ENCODE results near the gene TRABD2B.

The TRABD2B gene

DNA sequence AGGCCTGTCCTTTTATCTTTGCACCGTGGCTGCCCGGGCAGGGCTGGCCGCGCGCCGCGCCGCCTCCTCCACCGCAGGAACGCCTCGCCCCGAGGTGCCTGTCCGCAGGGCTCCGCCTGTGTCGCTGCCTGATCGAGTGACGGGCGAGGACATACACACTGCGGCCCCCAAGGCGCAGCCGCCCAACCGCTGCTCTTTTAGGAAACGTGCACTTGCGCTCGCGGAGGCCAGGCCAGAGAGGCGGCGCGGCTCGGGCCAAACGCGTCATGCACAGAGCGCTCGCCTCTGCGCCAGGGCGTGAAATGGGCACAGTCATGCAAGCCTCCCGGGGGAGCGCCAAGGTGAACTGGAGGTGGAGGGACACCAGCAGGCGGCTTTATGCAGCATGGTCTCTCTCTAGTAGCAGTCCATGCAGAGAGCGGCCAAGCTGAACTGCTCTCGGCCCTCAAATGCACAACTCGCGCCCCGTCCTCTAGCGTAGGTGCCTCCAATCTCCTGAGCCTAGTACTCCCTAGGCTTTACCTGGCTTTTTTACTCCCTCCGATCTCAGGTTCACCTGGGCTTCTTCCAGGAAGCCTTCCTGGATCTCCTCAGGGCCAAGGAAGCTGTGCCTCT, 12.9 kb downstream of the TRABD2B start:
- TF ChIP-seq YY1 (IDR thresholded peaks at IDR 0.05; ENCODE audit: low read depth) (no peak), TCF12 (IDR thresholded peaks at IDR 0.05; ENCODE audit: low read depth) (no peak), RAD21 (IDR thresholded peaks at IDR 0.05; ENCODE audit: low read depth) (no peak), ZBTB7A (IDR thresholded peaks at IDR 0.05; ENCODE audit: low read depth) (no peak), TAF1 (IDR thresholded peaks at IDR 0.05; ENCODE audit: low read depth) (no peak)

DNA sequence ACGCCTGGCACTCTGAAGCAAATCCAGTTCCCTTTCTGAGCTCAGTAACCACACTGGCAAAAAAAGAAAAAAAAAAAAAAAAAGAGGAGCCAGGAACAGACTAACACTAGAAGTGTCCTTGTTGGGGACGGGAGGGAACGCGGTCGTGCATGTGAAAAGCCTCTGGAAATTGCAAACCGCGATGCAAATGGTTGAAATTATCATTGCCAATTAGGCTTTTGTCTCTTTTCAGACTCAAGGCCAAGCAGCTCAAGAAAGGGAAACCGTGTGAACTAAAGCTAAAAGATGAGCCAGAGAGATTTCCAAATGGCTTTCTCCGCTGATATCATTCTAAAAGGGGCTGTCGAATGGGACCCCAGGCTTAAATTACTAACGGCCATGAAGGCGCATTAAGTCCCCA, 13.5 kb downstream of the TRABD2B start:
- no peak for TF ChIP-seq CEBPB (IDR thresholded peaks at IDR 0.05)
- TF ChIP-seq ZBTB7A (IDR thresholded peaks at IDR 0.05; ENCODE audit: low read depth), result no peak
- no peak for TF ChIP-seq EGR1 (IDR thresholded peaks at IDR 0.05)
- no peak for TF ChIP-seq TCF12 (IDR thresholded peaks at IDR 0.05; ENCODE audit: low read depth)
- TF ChIP-seq NFIC (IDR thresholded peaks at IDR 0.05), result no peak
- TF ChIP-seq, protein P1, sequence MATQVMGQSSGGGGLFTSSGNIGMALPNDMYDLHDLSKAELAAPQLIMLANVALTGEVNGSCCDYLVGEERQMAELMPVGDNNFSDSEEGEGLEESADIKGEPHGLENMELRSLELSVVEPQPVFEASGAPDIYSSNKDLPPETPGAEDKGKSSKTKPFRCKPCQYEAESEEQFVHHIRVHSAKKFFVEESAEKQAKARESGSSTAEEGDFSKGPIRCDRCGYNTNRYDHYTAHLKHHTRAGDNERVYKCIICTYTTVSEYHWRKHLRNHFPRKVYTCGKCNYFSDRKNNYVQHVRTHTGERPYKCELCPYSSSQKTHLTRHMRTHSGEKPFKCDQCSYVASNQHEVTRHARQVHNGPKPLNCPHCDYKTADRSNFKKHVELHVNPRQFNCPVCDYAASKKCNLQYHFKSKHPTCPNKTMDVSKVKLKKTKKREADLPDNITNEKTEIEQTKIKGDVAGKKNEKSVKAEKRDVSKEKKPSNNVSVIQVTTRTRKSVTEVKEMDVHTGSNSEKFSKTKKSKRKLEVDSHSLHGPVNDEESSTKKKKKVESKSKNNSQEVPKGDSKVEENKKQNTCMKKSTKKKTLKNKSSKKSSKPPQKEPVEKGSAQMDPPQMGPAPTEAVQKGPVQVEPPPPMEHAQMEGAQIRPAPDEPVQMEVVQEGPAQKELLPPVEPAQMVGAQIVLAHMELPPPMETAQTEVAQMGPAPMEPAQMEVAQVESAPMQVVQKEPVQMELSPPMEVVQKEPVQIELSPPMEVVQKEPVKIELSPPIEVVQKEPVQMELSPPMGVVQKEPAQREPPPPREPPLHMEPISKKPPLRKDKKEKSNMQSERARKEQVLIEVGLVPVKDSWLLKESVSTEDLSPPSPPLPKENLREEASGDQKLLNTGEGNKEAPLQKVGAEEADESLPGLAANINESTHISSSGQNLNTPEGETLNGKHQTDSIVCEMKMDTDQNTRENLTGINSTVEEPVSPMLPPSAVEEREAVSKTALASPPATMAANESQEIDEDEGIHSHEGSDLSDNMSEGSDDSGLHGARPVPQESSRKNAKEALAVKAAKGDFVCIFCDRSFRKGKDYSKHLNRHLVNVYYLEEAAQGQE (IDR thresholded peaks at IDR 0.05; ENCODE audit: low read depth), result no peak
- TF ChIP-seq, protein P2, sequence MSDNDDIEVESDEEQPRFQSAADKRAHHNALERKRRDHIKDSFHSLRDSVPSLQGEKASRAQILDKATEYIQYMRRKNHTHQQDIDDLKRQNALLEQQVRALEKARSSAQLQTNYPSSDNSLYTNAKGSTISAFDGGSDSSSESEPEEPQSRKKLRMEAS (IDR thresholded peaks at IDR 0.05), result no peak
- TF ChIP-seq TAF1 (IDR thresholded peaks at IDR 0.05; ENCODE audit: low read depth), result no peak
- TF ChIP-seq YY1 (IDR thresholded peaks at IDR 0.05; ENCODE audit: low read depth), result no peak
- TF ChIP-seq EP300 (IDR thresholded peaks at IDR 0.05; ENCODE audit: borderline replicate concordance), result no peak
- no peak for TF ChIP-seq TEAD4 (IDR thresholded peaks at IDR 0.05)
- no peak for TF ChIP-seq CREB1 (IDR thresholded peaks at IDR 0.05; ENCODE audit: low read depth)
- TF ChIP-seq, protein P3, sequence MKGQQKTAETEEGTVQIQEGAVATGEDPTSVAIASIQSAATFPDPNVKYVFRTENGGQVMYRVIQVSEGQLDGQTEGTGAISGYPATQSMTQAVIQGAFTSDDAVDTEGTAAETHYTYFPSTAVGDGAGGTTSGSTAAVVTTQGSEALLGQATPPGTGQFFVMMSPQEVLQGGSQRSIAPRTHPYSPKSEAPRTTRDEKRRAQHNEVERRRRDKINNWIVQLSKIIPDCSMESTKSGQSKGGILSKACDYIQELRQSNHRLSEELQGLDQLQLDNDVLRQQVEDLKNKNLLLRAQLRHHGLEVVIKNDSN (IDR thresholded peaks at IDR 0.05), result no peak
- no peak for TF ChIP-seq FOXM1 (IDR thresholded peaks at IDR 0.05; ENCODE audit: borderline replicate concordance, low read depth)
- TF ChIP-seq RAD21 (IDR thresholded peaks at IDR 0.05; ENCODE audit: low read depth), result no peak

DNA sequence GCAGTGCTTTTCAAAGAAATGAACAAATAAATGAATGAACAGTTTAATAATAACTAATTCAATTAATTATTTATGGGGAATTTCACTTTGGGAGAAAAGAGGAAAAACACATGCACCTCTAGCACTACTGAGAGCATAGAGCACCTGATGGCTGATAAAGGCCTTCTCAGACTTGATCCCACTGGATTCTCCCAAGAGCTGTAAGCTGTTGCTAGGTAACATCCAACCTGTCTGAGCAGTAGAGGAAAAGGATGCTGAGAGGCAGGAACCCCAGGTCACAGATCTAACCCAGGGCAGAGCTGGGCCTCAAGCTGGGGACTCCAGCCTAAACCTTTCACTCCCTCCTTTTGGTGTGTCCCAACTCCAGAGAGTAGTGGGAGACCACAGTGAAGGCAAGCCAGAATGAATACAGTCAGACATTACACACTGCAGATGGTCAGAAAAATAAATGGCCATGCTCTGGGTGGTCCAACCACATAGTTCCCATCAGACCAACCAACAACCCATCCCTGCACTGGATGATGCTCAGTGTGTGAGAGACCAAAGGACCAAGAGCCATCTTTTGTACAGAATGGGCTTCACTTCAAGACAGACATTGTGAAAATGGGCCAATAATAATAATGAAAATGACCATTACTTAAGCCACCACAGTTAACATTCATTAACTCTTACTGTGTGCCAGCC, 15.4 kb downstream of the TRABD2B start:
- TF ChIP-seq, protein P2 (IDR thresholded peaks at IDR 0.05), result no peak
- TF ChIP-seq ZBTB7A (IDR thresholded peaks at IDR 0.05; ENCODE audit: low read depth) (no peak), CEBPB (IDR thresholded peaks at IDR 0.05) (no peak), YY1 (IDR thresholded peaks at IDR 0.05; ENCODE audit: low read depth) (no peak), FOXM1 (IDR thresholded peaks at IDR 0.05; ENCODE audit: borderline replicate concordance, low read depth) (no peak), TAF1 (IDR thresholded peaks at IDR 0.05; ENCODE audit: low read depth) (no peak), CREB1 (IDR thresholded peaks at IDR 0.05; ENCODE audit: low read depth) (no peak), EGR1 (IDR thresholded peaks at IDR 0.05) (no peak), TCF12 (IDR thresholded peaks at IDR 0.05; ENCODE audit: low read depth) (no peak), NFIC (IDR thresholded peaks at IDR 0.05) (no peak), TEAD4 (IDR thresholded peaks at IDR 0.05) (no peak), EP300 (IDR thresholded peaks at IDR 0.05; ENCODE audit: borderline replicate concordance) (no peak), RAD21 (IDR thresholded peaks at IDR 0.05; ENCODE audit: low read depth) (no peak)
- TF ChIP-seq, protein P3 (IDR thresholded peaks at IDR 0.05), result no peak
- TF ChIP-seq, protein P1 (IDR thresholded peaks at IDR 0.05; ENCODE audit: low read depth), result no peak

DNA sequence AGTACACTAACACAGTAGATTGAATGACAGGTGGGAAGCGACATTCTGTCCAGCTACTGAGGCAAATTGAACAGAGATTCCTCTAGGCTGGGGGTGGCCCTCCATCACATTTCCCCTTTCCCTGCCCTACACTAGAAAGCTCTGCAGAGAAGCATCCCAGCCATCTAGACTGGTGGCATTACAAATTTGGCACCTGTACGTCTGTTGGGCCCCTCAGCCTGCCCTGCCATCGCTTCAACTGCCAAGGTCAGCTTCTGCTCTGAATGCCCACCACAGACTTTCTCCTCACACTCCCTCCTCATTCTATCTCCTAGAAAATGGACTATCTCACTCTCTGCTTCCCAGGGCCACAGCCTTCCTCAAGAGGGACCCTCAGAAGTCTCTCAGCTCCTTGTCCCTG, 16.7 kb downstream of the TRABD2B start:
- TF ChIP-seq, protein P3 (IDR thresholded peaks at IDR 0.05), result no peak
- no peak for TF ChIP-seq TEAD4 (IDR thresholded peaks at IDR 0.05)
- no peak for TF ChIP-seq CREB1 (IDR thresholded peaks at IDR 0.05; ENCODE audit: low read depth)
- no peak for TF ChIP-seq ZBTB7A (IDR thresholded peaks at IDR 0.05; ENCODE audit: low read depth)
- no peak for TF ChIP-seq FOXM1 (IDR thresholded peaks at IDR 0.05; ENCODE audit: borderline replicate concordance, low read depth)
- no peak for TF ChIP-seq RAD21 (IDR thresholded peaks at IDR 0.05; ENCODE audit: low read depth)
- TF ChIP-seq TCF12 (IDR thresholded peaks at IDR 0.05; ENCODE audit: low read depth), result no peak
- TF ChIP-seq TAF1 (IDR thresholded peaks at IDR 0.05; ENCODE audit: low read depth), result no peak
- TF ChIP-seq, protein P1 (IDR thresholded peaks at IDR 0.05; ENCODE audit: low read depth), result no peak
